RCC 7860 (cell line): ENCODE results near the gene C1QTNF5.
"Not testable (repeated sequence)": the region's sequence is repeated elsewhere in the genome, so short reads cannot be mapped to it uniquely, and the experiment has no call there.

Experiments used
- DNase-seq: peaks from one replicate; pipeline ENCODE4 v3.0.0-alpha.2; 2015; ENCODE audit warnings: low spot score
- FAIRE-seq: peaks from 2 replicates; lab custom pipeline; 2012; peaks lifted over from hg19 to GRCh38; lab: Jason Lieb, UNC

Gene C1QTNF5, protein sequence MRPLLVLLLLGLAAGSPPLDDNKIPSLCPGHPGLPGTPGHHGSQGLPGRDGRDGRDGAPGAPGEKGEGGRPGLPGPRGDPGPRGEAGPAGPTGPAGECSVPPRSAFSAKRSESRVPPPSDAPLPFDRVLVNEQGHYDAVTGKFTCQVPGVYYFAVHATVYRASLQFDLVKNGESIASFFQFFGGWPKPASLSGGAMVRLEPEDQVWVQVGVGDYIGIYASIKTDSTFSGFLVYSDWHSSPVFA

DNA sequence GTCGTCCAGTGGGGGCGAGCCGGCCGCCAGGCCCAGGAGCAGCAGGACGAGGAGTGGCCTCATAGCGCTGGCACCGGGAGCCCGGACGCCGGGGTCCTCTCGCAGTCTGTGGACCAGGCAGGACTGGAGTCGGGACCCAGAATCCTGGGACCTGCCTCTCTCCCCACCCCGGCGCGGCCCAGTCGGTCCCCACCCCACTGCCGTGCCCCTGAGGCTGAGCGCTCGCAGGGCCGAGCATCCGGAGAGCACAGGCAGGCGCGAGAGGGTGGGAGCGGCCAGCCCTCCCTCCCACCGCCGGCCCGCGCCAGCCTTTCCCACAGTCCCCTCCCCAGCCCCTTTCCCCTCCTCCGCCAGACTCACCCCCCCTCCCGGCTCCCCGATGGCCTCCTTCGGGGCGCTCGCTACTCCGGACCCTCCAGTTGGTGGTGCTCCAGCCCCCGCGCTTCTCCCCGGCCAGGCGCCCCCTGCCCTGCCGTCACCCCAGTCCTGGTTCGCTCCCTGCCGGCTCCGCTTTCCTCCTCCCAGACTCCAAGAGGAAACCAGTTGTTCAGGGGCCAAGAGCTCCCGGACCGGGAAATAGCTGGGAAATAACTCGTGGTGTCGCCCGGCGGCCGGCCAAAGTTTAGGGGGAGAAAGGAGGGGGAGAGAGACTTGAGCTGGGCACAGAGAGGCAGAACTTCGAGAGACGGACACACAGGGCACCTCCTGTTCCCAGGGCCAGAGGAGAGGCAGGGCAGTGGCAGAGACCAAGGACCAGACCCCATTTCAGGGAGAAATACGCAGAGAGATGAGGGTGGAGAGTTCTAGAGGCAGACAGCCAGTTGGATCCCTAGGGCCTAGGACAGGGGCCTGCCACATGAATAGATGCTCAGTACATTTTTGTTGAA lies at the start of gene C1QTNF5:
Gene C1QTNF5 (minus strand): TSS at position 549 of the 887 bp plus-strand sequence. CDS start 486 bp downstream, at position 63.
- FAIRE-seq (no peak), DNase-seq (no peak)

- DNase-seq (no peak), FAIRE-seq (no peak)
These were observed 49.0 kb upstream of the C1QTNF5 start for GRCh38 chr11:119389611-119390254.

DNA sequence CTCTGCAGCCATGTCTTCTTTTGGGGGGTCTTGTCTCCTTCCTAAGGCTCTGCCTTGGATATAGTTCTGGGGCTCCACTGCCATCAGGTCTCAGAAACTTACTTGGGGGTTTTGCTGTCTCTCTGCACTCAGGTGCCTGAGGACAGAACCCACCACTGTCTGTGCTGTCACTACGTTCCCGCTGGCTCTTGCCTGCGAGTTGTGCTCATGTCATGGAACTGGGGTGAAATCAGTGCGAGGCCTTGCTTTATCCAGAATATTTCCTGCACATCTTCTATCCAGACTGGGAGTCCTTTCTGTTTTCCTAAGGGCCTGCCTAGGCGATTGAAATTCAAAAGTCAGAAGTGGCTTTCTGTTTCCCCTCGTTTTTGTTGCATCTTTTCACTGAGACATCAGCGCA lies 47.4 kb upstream of the C1QTNF5 start:
- DNase-seq (no peak), FAIRE-seq (no peak)

GRCh38 chr11:119384332-119384731 lies 43.6 kb upstream of the C1QTNF5 start:
- DNase-seq (no peak), FAIRE-seq (no peak)

- DNase-seq = not testable (repeated sequence)
These were observed 41.8 kb upstream of the C1QTNF5 start for GRCh38 chr11:119382513-119382912.

GRCh38 chr11:119382101-119382500 lies 41.4 kb upstream of the C1QTNF5 start:
- DNase-seq = no peak
- FAIRE-seq = no peak

More at GRCh38 chr11:119382513-119382912, 41.8 kb upstream of the C1QTNF5 start:
- not testable (repeated sequence) for FAIRE-seq

DNA sequence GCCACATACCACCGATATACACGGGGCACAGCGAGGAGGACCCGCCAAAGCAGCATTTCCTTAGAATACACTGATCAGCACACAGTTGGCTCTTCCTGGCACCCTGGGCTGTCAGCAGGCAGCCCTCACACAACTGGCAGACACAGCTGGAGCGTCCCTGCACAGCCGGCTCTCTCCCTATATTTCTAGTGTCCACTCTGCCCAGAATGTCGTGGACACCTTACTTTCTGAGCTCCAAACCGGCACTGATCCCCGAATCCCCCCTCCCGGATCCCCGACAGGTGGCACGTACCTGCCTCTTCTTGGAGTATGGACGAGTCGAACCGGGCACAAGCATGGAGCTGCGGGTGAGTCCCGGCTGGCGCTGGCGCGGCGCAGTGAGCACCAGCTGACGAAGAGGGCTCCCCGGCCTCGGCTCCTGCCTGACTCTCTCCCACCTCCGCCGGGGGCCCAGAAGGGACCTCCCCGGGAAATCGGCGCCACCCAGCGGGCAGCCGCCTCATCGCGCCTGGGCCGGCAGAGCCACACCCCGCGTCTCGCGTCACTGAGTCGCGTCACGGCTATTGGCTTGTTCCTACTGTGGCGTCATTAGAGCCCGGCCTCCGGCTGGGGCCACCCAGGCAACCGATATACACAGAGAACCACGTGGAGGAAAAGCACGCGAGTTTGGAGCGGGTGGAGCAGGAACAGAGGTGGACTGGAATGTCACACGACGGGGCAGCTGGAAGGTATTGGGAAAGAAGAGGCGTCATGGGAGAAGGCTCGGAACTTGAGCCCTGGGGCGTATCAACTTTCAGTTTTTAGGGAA lies 40.7 kb upstream of the C1QTNF5 start, which contains the start of gene USP2:
Gene USP2 (minus strand): TSS at position 510 of the 808 bp plus-strand sequence. CDS start 8,210 bp downstream, outside the sequence.
- peak; percentile 50 for FAIRE-seq
- peak; percentile 89 for DNase-seq

DNA sequence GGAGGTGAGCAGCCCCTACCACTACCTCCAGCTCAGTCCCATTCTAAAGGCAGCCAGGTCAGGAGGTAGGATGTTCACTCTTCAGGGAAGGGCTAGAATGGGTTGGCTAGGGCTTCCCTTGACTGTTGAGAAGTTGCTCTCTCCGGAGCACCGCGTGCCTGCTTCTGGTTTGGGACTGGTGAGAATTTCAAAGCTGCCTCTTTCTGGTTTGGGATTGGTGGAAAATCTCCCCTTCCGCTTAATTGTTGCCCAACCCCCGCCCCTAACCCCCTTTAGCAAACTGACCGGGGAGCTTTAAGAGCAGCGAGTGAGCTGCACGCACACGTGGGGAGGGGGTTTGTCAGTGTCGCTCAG lies 40.1 kb upstream of the C1QTNF5 start:
- FAIRE-seq = no peak
- DNase-seq = no peak

GRCh38 chr11:119380160-119380826 lies 39.6 kb upstream of the C1QTNF5 start:
- FAIRE-seq (no peak), DNase-seq (no peak)

- no peak for FAIRE-seq
These were observed 38.3 kb upstream of the C1QTNF5 start for GRCh38 chr11:119378851-119379465.

DNA sequence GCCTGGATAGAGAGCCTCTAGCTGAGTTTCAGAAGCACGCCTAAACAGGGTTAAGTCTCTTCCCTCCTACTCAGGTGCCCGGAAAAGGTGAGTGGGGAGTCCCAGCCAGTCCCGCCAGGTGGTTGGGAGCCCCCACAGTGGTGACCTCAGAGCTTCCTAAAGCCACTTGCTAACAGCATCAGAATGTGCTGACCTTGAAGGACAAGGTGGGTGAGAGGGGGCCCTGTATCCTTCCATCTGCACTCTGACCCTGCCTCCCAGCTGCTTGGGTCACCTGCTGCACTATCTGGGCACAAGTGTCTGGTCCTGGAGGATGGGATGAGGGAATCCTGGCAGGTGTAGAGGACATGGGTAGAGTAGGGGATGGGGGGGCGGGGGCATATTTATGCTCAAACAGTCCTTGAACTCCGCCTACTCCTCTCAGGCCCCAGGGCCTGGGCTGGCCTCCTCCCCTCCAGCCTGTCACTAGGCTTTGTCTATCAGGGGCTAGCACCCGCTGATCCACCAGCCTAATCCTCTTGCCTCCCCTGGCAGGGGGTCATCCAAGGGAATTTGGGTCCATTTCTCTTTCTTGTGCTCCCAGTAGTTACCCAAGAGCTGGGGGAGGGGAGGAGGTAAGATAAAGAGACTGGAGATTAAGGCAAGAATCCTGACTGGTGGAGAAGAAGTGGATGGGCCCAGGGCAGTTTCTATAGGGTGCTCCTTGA lies 37.4 kb upstream of the C1QTNF5 start:
- FAIRE-seq = no peak
- DNase-seq = no peak

More at GRCh38 chr11:119378851-119379465, 38.3 kb upstream of the C1QTNF5 start:
- no peak for DNase-seq

GRCh38 chr11:119377112-119377901 lies 36.6 kb upstream of the C1QTNF5 start:
- DNase-seq = no peak
- no peak for FAIRE-seq

DNA sequence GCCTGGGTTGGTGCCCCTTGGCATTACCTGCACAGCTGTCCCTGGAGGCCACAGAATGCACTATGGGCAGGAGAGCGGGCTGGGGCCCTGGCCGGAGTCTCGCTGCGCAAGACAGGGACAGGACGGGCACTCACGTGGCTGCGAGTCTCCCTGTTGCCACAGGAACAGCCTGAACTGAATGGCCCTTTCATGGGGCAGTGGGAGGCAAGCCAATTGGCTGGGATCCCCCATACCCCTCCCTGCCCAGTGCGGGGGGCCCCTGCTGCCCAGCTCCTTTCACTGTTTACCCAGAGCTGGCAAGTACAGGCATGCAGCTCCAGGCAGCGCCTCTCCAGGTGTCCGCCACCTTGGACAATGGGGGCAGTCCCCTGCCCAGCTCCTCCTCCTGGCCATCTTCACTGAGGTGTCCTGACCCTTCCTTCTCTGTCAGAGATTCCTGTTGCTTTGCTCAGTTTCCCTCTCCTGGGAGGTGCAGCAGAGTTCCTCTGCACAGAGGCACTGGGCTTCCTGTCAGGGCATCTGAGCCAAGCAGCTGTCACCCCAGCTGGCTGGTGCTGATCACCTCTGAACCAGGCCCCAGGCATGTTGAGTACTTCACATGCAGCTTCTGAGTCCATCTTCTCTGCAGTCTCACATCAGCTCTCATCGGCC lies 35.6 kb upstream of the C1QTNF5 start:
- FAIRE-seq (no peak), DNase-seq (no peak)

DNA sequence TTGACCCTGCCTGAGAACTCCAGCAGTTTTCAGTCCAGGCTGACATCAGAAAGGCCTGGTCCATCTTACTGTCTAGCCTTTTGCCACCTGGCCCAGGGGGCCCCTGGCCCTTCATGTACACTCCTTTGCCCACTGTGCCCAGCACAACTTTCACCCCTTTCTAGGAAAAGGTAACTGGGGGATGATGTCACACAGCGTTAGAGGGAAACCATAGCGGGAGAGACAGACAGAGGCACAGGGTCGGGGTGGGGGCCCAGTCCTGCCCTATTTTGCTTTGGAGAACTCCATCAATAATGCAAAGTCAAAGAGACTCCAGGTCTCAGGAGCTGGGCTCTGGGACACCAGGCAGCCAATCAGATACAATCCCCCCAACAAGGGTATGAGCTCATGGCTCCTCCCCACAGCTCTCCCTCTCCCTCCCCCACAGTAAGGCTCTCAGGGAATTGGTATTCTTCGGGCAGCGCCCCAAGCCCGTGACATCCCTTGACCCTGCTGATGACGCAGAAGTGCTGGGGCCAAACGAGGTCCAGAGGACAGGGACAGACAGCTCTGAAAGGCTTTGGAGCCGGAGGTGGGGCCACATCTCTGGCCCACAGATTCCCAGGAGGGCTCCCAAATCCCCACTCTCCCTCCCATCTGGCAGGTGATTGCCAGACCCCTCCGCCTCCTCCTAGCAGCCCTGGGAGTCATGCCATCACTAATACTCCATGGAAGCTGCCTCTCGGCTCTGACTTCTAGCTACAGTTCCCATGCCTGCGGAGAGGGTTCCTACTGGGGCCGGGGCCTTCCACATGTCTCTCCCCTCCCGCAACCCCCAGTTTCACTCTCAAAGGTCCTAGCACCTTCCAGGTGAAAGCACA lies 34.9 kb upstream of the C1QTNF5 start:
- DNase-seq = no peak

DNA sequence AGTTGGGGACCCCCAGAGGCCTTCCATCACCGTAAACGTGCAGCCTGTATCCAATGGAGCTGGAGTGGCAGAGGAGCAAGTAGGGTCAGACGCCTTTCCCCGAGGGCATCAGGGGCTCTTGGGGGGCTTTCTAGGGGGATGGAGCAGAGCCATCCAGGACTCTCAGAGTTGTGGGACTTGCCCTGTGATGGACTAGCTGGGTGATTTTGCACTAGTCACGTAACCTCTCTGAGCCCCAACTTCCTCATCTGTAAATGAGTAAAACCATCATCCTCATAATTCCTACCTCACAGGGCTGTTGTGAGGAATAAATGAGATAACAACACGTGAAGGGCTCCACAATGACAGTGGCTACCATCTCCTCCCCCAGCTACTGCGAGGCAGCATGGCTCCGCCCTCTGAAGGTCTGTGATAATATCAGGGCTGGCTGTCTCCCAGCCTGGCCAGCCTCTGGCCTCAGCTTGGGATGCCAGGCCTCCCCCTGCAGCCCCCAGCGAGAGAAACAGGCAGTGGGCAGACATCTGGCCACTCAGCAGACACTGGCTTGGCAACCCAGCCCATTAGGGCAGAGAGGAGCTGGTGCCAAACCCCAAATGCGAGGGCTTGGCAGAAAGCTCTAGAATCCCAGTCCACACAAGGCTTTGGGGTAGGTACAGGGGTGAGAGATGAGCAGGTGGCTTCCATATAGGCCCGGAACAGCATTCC lies 34.1 kb upstream of the C1QTNF5 start:
- DNase-seq (no peak), FAIRE-seq (no peak)

More for the DNA sequence above, 34.9 kb upstream of the C1QTNF5 start:
- FAIRE-seq = no peak
